ENCODE results near the gene RTN4.

Gene RTN4

DNA sequence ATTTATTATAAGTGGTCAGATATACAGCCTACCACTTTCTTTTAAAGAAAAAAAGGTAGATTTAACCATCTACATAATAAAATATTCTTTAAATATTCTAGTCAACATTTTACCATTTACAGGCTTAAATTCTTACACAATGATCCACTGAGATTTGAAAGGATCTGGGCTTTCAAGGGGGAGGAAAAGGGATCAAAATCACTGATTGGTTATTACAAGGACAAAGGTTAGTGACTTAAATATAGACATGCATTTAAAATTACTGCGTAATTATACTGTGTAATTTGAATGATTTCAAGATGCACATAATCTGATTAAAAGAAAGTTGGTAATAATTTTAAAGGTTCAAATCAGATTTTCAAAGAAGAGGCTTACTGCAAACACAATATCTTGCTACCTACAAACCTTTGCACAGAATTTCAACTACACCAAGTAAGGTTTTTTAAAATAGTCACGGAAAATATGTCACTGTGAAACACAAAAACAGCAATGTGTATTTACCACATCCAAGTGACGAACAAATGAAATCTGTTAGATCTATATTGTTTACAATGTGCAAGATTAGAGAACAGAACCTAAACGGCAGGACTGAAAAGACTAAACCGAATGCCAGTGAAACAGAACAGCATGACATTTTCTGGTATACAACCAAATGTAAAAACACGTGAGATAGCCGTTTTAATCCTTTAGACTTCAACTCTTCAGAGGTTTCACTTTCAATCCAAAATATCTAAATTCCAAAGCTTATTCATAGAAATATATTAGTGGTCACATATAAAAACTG lies 40.8 kb downstream of the RTN4 start:
- Histone ChIP-seq H3K4me3 (replicated peaks; ENCODE audit: low read depth, low read length) (no peak overlapping the region), H3K36me3 (ENCODE audit: control insufficient read depth, insufficient read depth, low read length) (no peaks in the 10 kb centered on the region), H3K27me3 (replicated peaks; ENCODE audit: control insufficient read depth, insufficient read depth, low read length) (no peaks in the 10 kb centered on the region)
- no peak for DNase-seq (ENCODE audit: extremely low read depth, insufficient read length)
- TF ChIP-seq, protein P1, sequence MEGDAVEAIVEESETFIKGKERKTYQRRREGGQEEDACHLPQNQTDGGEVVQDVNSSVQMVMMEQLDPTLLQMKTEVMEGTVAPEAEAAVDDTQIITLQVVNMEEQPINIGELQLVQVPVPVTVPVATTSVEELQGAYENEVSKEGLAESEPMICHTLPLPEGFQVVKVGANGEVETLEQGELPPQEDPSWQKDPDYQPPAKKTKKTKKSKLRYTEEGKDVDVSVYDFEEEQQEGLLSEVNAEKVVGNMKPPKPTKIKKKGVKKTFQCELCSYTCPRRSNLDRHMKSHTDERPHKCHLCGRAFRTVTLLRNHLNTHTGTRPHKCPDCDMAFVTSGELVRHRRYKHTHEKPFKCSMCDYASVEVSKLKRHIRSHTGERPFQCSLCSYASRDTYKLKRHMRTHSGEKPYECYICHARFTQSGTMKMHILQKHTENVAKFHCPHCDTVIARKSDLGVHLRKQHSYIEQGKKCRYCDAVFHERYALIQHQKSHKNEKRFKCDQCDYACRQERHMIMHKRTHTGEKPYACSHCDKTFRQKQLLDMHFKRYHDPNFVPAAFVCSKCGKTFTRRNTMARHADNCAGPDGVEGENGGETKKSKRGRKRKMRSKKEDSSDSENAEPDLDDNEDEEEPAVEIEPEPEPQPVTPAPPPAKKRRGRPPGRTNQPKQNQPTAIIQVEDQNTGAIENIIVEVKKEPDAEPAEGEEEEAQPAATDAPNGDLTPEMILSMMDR (IDR thresholded peaks at IDR 0.05; ENCODE audit: insufficient read depth, low read length, poor library complexity, severe bottlenecking), result no peak

GRCh38 chr2:55006306-55006705 lies 43.9 kb downstream of the RTN4 start:
- no peaks in the 10 kb centered on the region for H3K36me3 ChIP-seq (ENCODE audit: control insufficient read depth, insufficient read depth, low read length)
- DNase-seq (ENCODE audit: extremely low read depth, insufficient read length), result no peak
- H3K27me3 ChIP-seq (replicated peaks; ENCODE audit: control insufficient read depth, insufficient read depth, low read length), result no peaks in the 10 kb centered on the region
- H3K4me3 ChIP-seq (replicated peaks; ENCODE audit: low read depth, low read length), result no peak overlapping the region
- TF ChIP-seq, protein P1 (IDR thresholded peaks at IDR 0.05; ENCODE audit: insufficient read depth, low read length, poor library complexity, severe bottlenecking), result no peak

- TF ChIP-seq, protein P1 (IDR thresholded peaks at IDR 0.05; ENCODE audit: insufficient read depth, low read length, poor library complexity, severe bottlenecking), result no peak
- Histone ChIP-seq H3K4me3 (replicated peaks; ENCODE audit: low read depth, low read length) (no peak overlapping the region), H3K36me3 (ENCODE audit: control insufficient read depth, insufficient read depth, low read length) (no peaks in the 10 kb centered on the region), H3K27me3 (replicated peaks; ENCODE audit: control insufficient read depth, insufficient read depth, low read length) (no peaks in the 10 kb centered on the region)
- DNase-seq (ENCODE audit: extremely low read depth, insufficient read length), result no peak
Observed at GRCh38 chr2:55003706-55004639, 46.3 kb downstream of the RTN4 start.

DNA sequence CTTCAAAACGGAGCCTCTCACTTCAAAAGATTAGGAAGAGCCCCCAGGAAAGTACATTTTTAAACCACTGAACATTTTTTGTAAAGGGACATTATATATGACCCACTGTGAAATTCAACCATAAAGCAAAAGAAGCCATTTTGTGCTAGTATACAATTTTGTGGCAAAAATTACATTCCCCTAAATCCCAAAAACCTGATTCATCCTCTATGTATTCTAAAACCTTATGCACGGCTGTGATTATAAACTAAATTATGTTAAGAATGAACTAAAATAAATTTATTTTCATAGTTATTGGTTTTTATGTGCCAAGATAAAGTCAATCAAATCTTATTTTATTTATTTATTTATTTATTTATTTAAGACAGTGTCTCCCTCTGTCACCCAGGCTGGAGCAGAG lies 48.5 kb downstream of the RTN4 start:
- no peaks in the 10 kb centered on the region for H3K36me3 ChIP-seq (ENCODE audit: control insufficient read depth, insufficient read depth, low read length)
- H3K27me3 ChIP-seq (replicated peaks; ENCODE audit: control insufficient read depth, insufficient read depth, low read length), result no peaks in the 10 kb centered on the region
- no peak for DNase-seq (ENCODE audit: extremely low read depth, insufficient read length)
- TF ChIP-seq, protein P1 (IDR thresholded peaks at IDR 0.05; ENCODE audit: insufficient read depth, low read length, poor library complexity, severe bottlenecking), result no peak
- no peak overlapping the region for H3K4me3 ChIP-seq (replicated peaks; ENCODE audit: low read depth, low read length)

DNA sequence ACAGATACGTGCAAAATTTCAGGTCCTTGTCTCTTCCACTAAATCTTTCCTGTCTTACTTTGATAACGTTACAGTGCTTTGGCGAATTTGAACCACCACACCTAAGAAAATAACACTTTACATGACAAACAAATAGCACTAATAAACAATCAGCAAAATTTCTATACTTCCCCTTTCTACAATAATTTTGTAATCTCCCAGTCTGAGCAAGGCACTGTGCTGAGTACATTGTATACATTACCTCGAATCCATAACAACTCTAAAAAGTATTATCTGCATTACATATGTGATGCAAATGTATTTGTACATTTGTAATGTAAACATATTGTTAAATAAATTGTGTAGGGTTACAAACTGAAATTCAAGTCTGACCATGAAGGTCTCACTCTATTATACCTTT lies 49.9 kb downstream of the RTN4 start:
- DNase-seq (ENCODE audit: extremely low read depth, insufficient read length), result no peak
- TF ChIP-seq, protein P1 (IDR thresholded peaks at IDR 0.05; ENCODE audit: insufficient read depth, low read length, poor library complexity, severe bottlenecking), result no peak
- Histone ChIP-seq H3K27me3 (replicated peaks; ENCODE audit: control insufficient read depth, insufficient read depth, low read length) (no peaks in the 10 kb centered on the region), H3K36me3 (ENCODE audit: control insufficient read depth, insufficient read depth, low read length) (no peaks in the 10 kb centered on the region), H3K4me3 (replicated peaks; ENCODE audit: low read depth, low read length) (no peak overlapping the region)

All from GM06990 (cell line).